HUES64 (cell line): ENCODE measurements around the gene ATG101.

Source experiments
- H3K27ac ChIP-seq: 2 replicates; pipeline ENCODE4 v1.7.0; 2013; ENCODE audit warnings: low read depth, low read length, inconsistent platforms
- H3K27me3 ChIP-seq: 2 replicates; pipeline ENCODE4 v1.6.1; 2013; ENCODE audit warnings: mild to moderate bottlenecking, low read length; ENCODE audit not compliant: insufficient read depth
- H3K36me3 ChIP-seq: 2 replicates; pipeline ENCODE4 v1.6.1; 2013; ENCODE audit warnings: mild to moderate bottlenecking, low read length; ENCODE audit not compliant: insufficient read depth
- H3K4me1 ChIP-seq: 2 replicates; pipeline ENCODE4 v1.6.1; 2013; ENCODE audit warnings: mild to moderate bottlenecking, low read length, moderate library complexity; ENCODE audit not compliant: insufficient read depth
- H3K4me3 ChIP-seq: 2 replicates; pipeline ENCODE4 v1.5.1; 2013; ENCODE audit warnings: mild to moderate bottlenecking, low read length, moderate library complexity
- H3K9ac ChIP-seq: 2 replicates; pipeline ENCODE4 v1.6.1; 2013; ENCODE audit warnings: mild to moderate bottlenecking, low read depth, low read length
- H3K9me3 ChIP-seq: 2 replicates; pipeline ENCODE4 v1.6.1; 2013; ENCODE audit warnings: low read depth, low read length; ENCODE audit not compliant: insufficient read depth
- WGBS: fragments of 150-250, 120-280 bp; methylation state at CpG from one replicate; pipeline ENCODE4 v1.1.7; 2013; ENCODE audit warnings: missing lambda C conversion rate; 5-methylcytosine and 5-hydroxymethylcytosine counted together

ATG101 gene

GRCh38 chr12:52082988-52083637, 13.3 kb downstream of the ATG101 start:
- Histone ChIP-seq H3K36me3 (peaks cover 11% of the 10 kb centered on the region), H3K9me3 (no peaks in the 10 kb centered on the region), H3K27ac (no peak overlapping the region), H3K27me3 (no peaks in the 10 kb centered on the region), H3K4me1 (peaks cover 10% of the 10 kb centered on the region), H3K4me3 (no peak overlapping the region), H3K9ac (no peak overlapping the region)
- WGBS: 54% methylated on average over 11 of the region's 11 CpGs

GRCh38 chr12:52083638-52083996, 13.8 kb downstream of the ATG101 start:
- H3K9me3 ChIP-seq: no peaks in the 10 kb centered on the region
- H3K4me1 ChIP-seq: peaks cover 10% of the 10 kb centered on the region
- no peaks in the 10 kb centered on the region for H3K27me3 ChIP-seq
- H3K36me3 ChIP-seq: peaks cover 6% of the 10 kb centered on the region
- H3K9ac ChIP-seq: no peak overlapping the region
- H3K27ac ChIP-seq: no peak overlapping the region
- no peak overlapping the region for H3K4me3 ChIP-seq
- 100% methylated on average over 1 of the region's 2 CpGs for WGBS

GRCh38 chr12:52084491-52085231, 14.9 kb downstream of the ATG101 start:
- Histone ChIP-seq H3K9me3 (no peaks in the 10 kb centered on the region), H3K36me3 (no peaks in the 10 kb centered on the region), H3K27ac (no peak overlapping the region), H3K4me3 (no peak overlapping the region), H3K4me1 (peaks cover 10% of the 10 kb centered on the region), H3K27me3 (no peaks in the 10 kb centered on the region), H3K9ac (no peak overlapping the region)
- 92% methylated on average over 9 of the region's 9 CpGs for WGBS

GRCh38 chr12:52085682-52086180, 16.0 kb downstream of the ATG101 start:
- no peaks in the 10 kb centered on the region for H3K9me3 ChIP-seq
- no peak overlapping the region for H3K4me3 ChIP-seq
- no peak overlapping the region for H3K27ac ChIP-seq
- no peaks in the 10 kb centered on the region for H3K27me3 ChIP-seq
- H3K36me3 ChIP-seq: no peaks in the 10 kb centered on the region
- H3K9ac ChIP-seq: no peak overlapping the region
- 85% methylated on average over 6 of the region's 6 CpGs for WGBS
- peaks cover 10% of the 10 kb centered on the region for H3K4me1 ChIP-seq

- 94% methylated on average over 8 of the region's 9 CpGs for WGBS
- no peaks in the 10 kb centered on the region for H3K27me3 ChIP-seq
- no peak overlapping the region for H3K9ac ChIP-seq
- H3K9me3 ChIP-seq: no peaks in the 10 kb centered on the region
- H3K4me3 ChIP-seq: no peak overlapping the region
- H3K4me1 ChIP-seq: peaks cover 12% of the 10 kb centered on the region
- H3K27ac ChIP-seq: no peak overlapping the region
- H3K36me3 ChIP-seq: no peaks in the 10 kb centered on the region
Measured at GRCh38 chr12:52086366-52086765, 16.6 kb downstream of the ATG101 start.

- Histone ChIP-seq H3K4me1 (peaks cover 5% of the 10 kb centered on the region), H3K9me3 (no peaks in the 10 kb centered on the region), H3K27ac (no peak overlapping the region), H3K36me3 (no peaks in the 10 kb centered on the region), H3K27me3 (no peaks in the 10 kb centered on the region), H3K9ac (no peak overlapping the region), H3K4me3 (no peak overlapping the region)
- WGBS: 86% methylated on average over 22 of the region's 22 CpGs
Measured at GRCh38 chr12:52086944-52087835, 17.4 kb downstream of the ATG101 start.

- WGBS: 87% methylated on average over 20 of the region's 20 CpGs
- no peaks in the 10 kb centered on the region for H3K27me3 ChIP-seq
Measured at GRCh38 chr12:52087961-52088820, 18.4 kb downstream of the ATG101 start.

GRCh38 chr12:52089491-52089890, 19.7 kb downstream of the ATG101 start:
- Histone ChIP-seq H3K27me3 (no peaks in the 10 kb centered on the region), H3K4me1 (0 out of 2 replicates have a peak, but pooled peaks cover 4% of the 10 kb centered on the region), H3K36me3 (no peaks in the 10 kb centered on the region), H3K27ac (no peak overlapping the region), H3K4me3 (no peak overlapping the region), H3K9ac (no peak overlapping the region), H3K9me3 (no peaks in the 10 kb centered on the region)
- 93% methylated on average over 11 of the region's 11 CpGs for WGBS

More at GRCh38 chr12:52087961-52088820, 18.4 kb downstream of the ATG101 start:
- Histone ChIP-seq H3K4me1 (peaks cover 4% of the 10 kb centered on the region; the same call in 1 of the 2 replicates), H3K9ac (no peak overlapping the region), H3K27ac (no peak overlapping the region), H3K36me3 (no peaks in the 10 kb centered on the region), H3K9me3 (no peaks in the 10 kb centered on the region), H3K4me3 (no peak overlapping the region)

- Histone ChIP-seq H3K36me3 (no peaks in the 10 kb centered on the region), H3K27ac (no peak overlapping the region), H3K27me3 (no peaks in the 10 kb centered on the region), H3K4me1 (0 out of 2 replicates have a peak, but pooled peaks cover 4% of the 10 kb centered on the region), H3K4me3 (no peak overlapping the region), H3K9me3 (no peaks in the 10 kb centered on the region), H3K9ac (no peak overlapping the region)
- 91% methylated on average over 10 of the region's 10 CpGs for WGBS
Measured at GRCh38 chr12:52090291-52090690, 20.5 kb downstream of the ATG101 start.

- H3K9me3 ChIP-seq: no peaks in the 10 kb centered on the region
- H3K9ac ChIP-seq: no peak overlapping the region
- H3K27ac ChIP-seq: no peak overlapping the region
- 0 out of 2 replicates have a peak, but pooled peaks cover 4% of the 10 kb centered on the region for H3K4me1 ChIP-seq
- WGBS: 25% methylated on average over 3 of the region's 3 CpGs
- H3K4me3 ChIP-seq: no peak overlapping the region
- no peaks in the 10 kb centered on the region for H3K36me3 ChIP-seq
- H3K27me3 ChIP-seq: no peaks in the 10 kb centered on the region
Measured at GRCh38 chr12:52091061-52091460, 21.3 kb downstream of the ATG101 start.
